ENCODE measurements around the gene TRIM46. TPM values are rescaled to one million over a fixed set of nuclear protein-coding genes. Genes with fewer than 3 reads are reported as not detected.

The TRIM46 gene
- total and polyA plus RNA-seq, 10 donors = 0.35 to 3.6 (median 1.2) TPM

DNA sequence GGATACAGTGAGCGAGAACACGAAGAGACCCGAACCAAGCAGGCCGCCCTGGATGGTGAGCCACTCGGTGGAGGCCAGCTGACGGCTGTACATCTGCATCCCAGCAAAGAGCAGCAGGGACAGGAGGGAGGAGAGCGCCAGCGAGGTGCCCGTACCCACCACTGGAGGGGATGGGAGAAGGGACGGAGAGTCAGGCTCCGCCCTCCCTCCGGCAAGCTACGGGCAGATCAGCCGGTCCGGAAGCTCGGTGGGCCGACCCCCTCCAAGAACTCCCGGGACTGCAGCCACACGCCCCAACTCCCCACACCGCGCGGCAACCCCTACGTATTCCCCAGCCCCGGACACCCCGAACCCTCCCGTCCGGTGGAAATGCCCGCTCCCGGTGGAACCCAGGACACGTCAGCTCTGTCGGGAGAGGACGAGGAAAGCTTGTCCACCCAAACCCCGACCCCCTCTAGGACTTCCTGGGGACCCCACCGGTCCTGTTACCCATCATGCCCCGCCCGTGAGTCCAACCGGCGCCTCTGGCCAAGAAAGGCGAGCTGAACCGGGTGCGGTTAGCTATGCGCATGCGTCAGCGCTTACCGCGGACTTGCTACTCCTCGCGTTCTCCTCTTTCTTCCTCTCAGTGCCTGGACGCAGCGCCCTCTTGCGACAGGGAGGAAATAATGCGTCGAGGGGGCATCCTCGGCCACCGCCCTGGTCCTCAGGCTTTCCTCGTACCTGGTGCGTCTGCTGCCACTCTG is 744 bp upstream of the TRIM46 start, which contains the start of gene KRTCAP2:
TSS of gene KRTCAP2 (minus strand) at position 573 of the 746 bp plus-strand sequence. CDS start at position 493, 80 bp downstream.
- peak within 1 kb of the TSS; percentile 82 to 97 (median 96) for H3K27ac ChIP-seq
- 0 to 1% (median 1%) methylated on average over 27 to 57 of the region's 57 CpGs for WGBS, 5 donors

DNA sequence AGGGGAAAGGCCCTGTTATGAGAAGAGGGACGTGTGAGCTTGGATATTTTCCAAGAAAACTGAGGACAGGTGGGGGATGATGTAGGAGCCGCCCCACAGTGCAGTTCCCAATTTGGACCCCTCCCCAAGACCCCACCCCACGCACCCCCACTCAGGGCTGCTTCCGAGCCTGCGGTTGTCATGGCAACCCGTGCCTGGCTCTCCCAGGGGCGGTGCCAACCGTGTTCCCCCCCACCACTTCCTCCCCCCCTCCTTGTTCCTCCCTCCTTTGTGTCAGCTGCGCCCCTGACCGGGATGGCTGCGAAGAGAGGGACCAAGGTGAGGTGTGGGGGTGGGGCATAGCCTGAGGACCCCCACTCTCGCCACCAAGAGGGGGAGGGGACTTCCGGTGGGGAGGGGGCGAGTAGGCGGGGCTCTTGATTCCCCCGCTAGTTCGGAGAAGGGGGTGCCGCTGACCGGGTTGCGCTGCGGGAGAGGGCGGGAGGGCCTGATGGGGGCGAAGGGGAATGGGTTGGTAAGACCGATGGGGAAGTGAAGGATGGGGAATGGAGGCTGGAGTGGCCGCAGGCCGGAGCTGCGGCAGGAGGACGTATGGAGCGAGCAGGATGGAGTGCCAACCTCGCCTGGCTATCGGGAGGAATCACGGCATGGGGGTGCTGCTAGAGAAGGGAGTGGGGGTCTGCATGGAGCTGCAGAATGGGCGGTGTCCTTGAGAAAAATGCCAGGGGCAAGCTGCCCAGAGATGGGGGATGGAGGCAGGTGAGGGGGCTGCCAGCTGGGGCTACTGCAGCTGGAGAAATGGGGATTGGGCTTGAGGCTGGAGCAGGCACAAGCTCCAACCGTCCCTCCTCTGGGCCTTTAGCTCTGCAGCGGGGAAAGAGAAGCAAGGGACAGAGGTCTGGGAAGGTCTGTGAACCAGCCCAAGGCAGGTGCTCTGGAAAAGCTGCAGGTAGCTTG is 953 bp downstream of the TRIM46 start:
- Histone ChIP-seq H3K27ac (peak overlapping the region in 4 of 8 donors; percentile 18 to 97 (median 96)), H3K4me3 (peak overlapping the region in 7 of 8 donors; percentile 8 to 88 (median 80)), H3K36me3 (peaks cover 0 to 32% (median 8%) of the 10 kb centered on the region in 6 donors), H3K4me1 (peaks cover 11 to 78% (median 48%) of the 10 kb centered on the region in 6 donors), H3K9me3 (no peaks in the 10 kb centered on the region), H3K27me3 (replicated peaks in 1 of 7) (peaks cover 0 to 25% (median 15%) of the 10 kb centered on the region in 7 donors)
- 8 to 14% (median 11%) methylated on average over 31 to 35 of the region's 35 CpGs for WGBS, 5 donors
- intact Hi-C loops (cut with DNase I; ENCODE audit: low total_unique reads) = loop anchor here (10.0 kb wide), 1 partner anchor 50 kb away; no protein-coding TSS in a partner anchor
- TF ChIP-seq, protein P1, sequence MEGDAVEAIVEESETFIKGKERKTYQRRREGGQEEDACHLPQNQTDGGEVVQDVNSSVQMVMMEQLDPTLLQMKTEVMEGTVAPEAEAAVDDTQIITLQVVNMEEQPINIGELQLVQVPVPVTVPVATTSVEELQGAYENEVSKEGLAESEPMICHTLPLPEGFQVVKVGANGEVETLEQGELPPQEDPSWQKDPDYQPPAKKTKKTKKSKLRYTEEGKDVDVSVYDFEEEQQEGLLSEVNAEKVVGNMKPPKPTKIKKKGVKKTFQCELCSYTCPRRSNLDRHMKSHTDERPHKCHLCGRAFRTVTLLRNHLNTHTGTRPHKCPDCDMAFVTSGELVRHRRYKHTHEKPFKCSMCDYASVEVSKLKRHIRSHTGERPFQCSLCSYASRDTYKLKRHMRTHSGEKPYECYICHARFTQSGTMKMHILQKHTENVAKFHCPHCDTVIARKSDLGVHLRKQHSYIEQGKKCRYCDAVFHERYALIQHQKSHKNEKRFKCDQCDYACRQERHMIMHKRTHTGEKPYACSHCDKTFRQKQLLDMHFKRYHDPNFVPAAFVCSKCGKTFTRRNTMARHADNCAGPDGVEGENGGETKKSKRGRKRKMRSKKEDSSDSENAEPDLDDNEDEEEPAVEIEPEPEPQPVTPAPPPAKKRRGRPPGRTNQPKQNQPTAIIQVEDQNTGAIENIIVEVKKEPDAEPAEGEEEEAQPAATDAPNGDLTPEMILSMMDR (IDR thresholded peaks at IDR 0.05 in 8 of 11, conservative IDR thresholded peaks at IDR 0.05 in 3 of 11) = no peak
- TF ChIP-seq POLR2AphosphoS5 (IDR thresholded peaks at IDR 0.05) = no peak
- no peak for TF ChIP-seq POLR2A (IDR thresholded peaks at IDR 0.05)
- DNase-seq = peak; percentile 87

More for the DNA sequence above, 744 bp upstream of the TRIM46 start, which contains the start of gene KRTCAP2:
- Histone ChIP-seq H3K4me1 (peaks cover 13 to 71% (median 49%) of the 10 kb centered on the region in 6 donors), H3K27me3 (replicated peaks in 1 of 7) (peaks cover 0 to 25% (median 15%) of the 10 kb centered on the region in 7 donors), H3K4me3 (peak within 1 kb of the TSS; percentile 64 to 88 (median 79)), H3K9me3 (no peaks in the 10 kb centered on the region), H3K36me3 (peaks cover 0 to 31% (median 17%) of the 10 kb centered on the region in 6 donors)
- intact Hi-C loops (cut with DNase I; ENCODE audit: low total_unique reads) = loop anchor here (10.0 kb wide), 1 partner anchor 52 kb away; no protein-coding TSS in a partner anchor
- TF ChIP-seq, protein P1 (IDR thresholded peaks at IDR 0.05 in 8 of 11, conservative IDR thresholded peaks at IDR 0.05 in 3 of 11) = peak; percentile 88 to 98 (median 97)
- TF ChIP-seq POLR2A (IDR thresholded peaks at IDR 0.05) = peak in 1 of 3 donors; percentile 31
- peak; percentile 90 to 92 (median 90) for TF ChIP-seq POLR2AphosphoS5 (IDR thresholded peaks at IDR 0.05)
- peak; percentile 99 for DNase-seq

- intact Hi-C loops (cut with DNase I; ENCODE audit: low total_unique reads) = loop anchor here (10.0 kb wide), 1 partner anchor 49 kb away; no protein-coding TSS in a partner anchor
- TF ChIP-seq POLR2AphosphoS5 (IDR thresholded peaks at IDR 0.05) (no peak), POLR2A (IDR thresholded peaks at IDR 0.05) (no peak)
- TF ChIP-seq, protein P1 (IDR thresholded peaks at IDR 0.05 in 8 of 11, conservative IDR thresholded peaks at IDR 0.05 in 3 of 11) = no peak
- WGBS, 5 donors = 84 to 96% (median 89%) methylated on average over 12 of the region's 12 CpGs
- H3K4me3 ChIP-seq = no peak overlapping the region
- peaks cover 0 to 25% (median 15%) of the 10 kb centered on the region in 7 donors for H3K27me3 ChIP-seq (replicated peaks in 1 of 7)
- no peaks in the 10 kb centered on the region for H3K9me3 ChIP-seq
- peak overlapping the region in 2 of 8 donors; percentile 97 for H3K27ac ChIP-seq
- H3K4me1 ChIP-seq = peaks cover 11 to 78% (median 48%) of the 10 kb centered on the region in 6 donors
- DNase-seq = peak; percentile 75
- peaks cover 0 to 32% (median 3%) of the 10 kb centered on the region in 6 donors for H3K36me3 ChIP-seq
Observed at GRCh38 chr1:155175281-155175926, 1.8 kb downstream of the TRIM46 start.
